Measurements from ENCODE around the gene GJA9.

GJA9 gene

DNA sequence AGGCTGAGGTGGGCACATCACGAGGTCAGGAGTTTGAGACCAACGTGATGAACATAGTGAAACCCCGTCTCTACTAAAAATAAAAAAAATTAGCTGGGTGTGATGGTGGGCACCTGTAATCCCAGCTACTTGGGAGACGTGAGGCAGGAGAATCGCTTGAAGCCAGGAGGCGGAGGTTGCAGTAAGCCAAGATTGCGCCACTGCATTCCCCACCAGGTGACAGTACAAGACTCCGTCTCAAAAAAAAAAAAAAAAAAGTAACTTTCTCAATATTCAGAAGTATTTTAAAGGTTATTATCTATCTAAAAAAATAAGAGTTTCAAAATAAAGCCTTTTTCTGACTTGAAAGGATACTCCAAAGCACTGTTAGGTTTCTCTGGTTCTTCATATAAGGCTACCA, 14.2 kb downstream of the GJA9 start:
- TF ChIP-seq, protein P1, sequence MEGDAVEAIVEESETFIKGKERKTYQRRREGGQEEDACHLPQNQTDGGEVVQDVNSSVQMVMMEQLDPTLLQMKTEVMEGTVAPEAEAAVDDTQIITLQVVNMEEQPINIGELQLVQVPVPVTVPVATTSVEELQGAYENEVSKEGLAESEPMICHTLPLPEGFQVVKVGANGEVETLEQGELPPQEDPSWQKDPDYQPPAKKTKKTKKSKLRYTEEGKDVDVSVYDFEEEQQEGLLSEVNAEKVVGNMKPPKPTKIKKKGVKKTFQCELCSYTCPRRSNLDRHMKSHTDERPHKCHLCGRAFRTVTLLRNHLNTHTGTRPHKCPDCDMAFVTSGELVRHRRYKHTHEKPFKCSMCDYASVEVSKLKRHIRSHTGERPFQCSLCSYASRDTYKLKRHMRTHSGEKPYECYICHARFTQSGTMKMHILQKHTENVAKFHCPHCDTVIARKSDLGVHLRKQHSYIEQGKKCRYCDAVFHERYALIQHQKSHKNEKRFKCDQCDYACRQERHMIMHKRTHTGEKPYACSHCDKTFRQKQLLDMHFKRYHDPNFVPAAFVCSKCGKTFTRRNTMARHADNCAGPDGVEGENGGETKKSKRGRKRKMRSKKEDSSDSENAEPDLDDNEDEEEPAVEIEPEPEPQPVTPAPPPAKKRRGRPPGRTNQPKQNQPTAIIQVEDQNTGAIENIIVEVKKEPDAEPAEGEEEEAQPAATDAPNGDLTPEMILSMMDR (IDR thresholded peaks at IDR 0.05; ENCODE audit: insufficient read depth, low read length): no peak
- TF ChIP-seq, protein P2, sequence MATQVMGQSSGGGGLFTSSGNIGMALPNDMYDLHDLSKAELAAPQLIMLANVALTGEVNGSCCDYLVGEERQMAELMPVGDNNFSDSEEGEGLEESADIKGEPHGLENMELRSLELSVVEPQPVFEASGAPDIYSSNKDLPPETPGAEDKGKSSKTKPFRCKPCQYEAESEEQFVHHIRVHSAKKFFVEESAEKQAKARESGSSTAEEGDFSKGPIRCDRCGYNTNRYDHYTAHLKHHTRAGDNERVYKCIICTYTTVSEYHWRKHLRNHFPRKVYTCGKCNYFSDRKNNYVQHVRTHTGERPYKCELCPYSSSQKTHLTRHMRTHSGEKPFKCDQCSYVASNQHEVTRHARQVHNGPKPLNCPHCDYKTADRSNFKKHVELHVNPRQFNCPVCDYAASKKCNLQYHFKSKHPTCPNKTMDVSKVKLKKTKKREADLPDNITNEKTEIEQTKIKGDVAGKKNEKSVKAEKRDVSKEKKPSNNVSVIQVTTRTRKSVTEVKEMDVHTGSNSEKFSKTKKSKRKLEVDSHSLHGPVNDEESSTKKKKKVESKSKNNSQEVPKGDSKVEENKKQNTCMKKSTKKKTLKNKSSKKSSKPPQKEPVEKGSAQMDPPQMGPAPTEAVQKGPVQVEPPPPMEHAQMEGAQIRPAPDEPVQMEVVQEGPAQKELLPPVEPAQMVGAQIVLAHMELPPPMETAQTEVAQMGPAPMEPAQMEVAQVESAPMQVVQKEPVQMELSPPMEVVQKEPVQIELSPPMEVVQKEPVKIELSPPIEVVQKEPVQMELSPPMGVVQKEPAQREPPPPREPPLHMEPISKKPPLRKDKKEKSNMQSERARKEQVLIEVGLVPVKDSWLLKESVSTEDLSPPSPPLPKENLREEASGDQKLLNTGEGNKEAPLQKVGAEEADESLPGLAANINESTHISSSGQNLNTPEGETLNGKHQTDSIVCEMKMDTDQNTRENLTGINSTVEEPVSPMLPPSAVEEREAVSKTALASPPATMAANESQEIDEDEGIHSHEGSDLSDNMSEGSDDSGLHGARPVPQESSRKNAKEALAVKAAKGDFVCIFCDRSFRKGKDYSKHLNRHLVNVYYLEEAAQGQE (IDR thresholded peaks at IDR 0.05; ENCODE audit: insufficient replicate concordance, low read depth): no peak
- TF ChIP-seq SPI1 (IDR thresholded peaks at IDR 0.05; ENCODE audit: borderline replicate concordance, low read depth) (no peak), POLR2AphosphoS5 (IDR thresholded peaks at IDR 0.05; ENCODE audit: low read depth) (no peak), GABPA (IDR thresholded peaks at IDR 0.05; ENCODE audit: low read depth) (no peak)
- H3K27ac ChIP-seq (replicated peaks): no peak overlapping the region
- H3K4me3 ChIP-seq (replicated peaks; ENCODE audit: insufficient read depth, low read length): no peak overlapping the region
- no peaks in the 10 kb centered on the region for H3K27me3 ChIP-seq (ENCODE audit: insufficient read depth, poor library complexity, severe bottlenecking)
- no peak for DNase-seq (ENCODE audit: low read depth in 1 of 2, low spot score in 1 of 2)

GRCh38 chr1:38865112-38865715, 16.2 kb downstream of the GJA9 start:
- TF ChIP-seq, protein P1 (IDR thresholded peaks at IDR 0.05; ENCODE audit: insufficient read depth, low read length): no peak
- TF ChIP-seq POLR2AphosphoS5 (IDR thresholded peaks at IDR 0.05; ENCODE audit: low read depth) (no peak), SPI1 (IDR thresholded peaks at IDR 0.05; ENCODE audit: borderline replicate concordance, low read depth) (no peak), GABPA (IDR thresholded peaks at IDR 0.05; ENCODE audit: low read depth) (no peak)
- TF ChIP-seq, protein P2 (IDR thresholded peaks at IDR 0.05; ENCODE audit: insufficient replicate concordance, low read depth): no peak
- H3K27me3 ChIP-seq (ENCODE audit: insufficient read depth, poor library complexity, severe bottlenecking): no peaks in the 10 kb centered on the region
- no peak overlapping the region for H3K27ac ChIP-seq (replicated peaks)
- no peak overlapping the region for H3K4me3 ChIP-seq (replicated peaks; ENCODE audit: insufficient read depth, low read length)
- DNase-seq (ENCODE audit: low read depth in 1 of 2, low spot score in 1 of 2): no peak

DNA sequence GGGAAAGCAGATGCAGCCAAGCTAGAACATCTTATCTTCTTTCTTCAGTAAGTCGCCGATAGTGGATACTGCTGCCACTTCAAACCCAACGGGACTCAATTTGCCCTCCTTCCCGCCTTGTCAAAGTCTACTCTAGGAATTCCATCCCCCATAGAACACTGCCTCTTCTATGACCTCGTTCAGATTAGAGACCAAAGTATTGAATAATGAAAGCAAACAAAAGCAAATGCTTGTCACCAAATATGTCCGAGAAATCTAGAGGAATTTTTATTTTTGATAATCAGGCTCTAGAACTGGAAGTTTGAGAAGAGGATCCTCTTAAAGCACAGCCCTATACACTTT, 21.0 kb downstream of the GJA9 start:
- no peak for DNase-seq (ENCODE audit: low read depth in 1 of 2, low spot score in 1 of 2)
- Histone ChIP-seq H3K4me3 (replicated peaks; ENCODE audit: insufficient read depth, low read length) (peak overlapping the region; percentile 84), H3K27me3 (ENCODE audit: insufficient read depth, poor library complexity, severe bottlenecking) (no peaks in the 10 kb centered on the region), H3K27ac (replicated peaks) (peak overlapping the region; percentile 50; the same call in 1 of the 2 replicates)
- TF ChIP-seq, protein P1 (IDR thresholded peaks at IDR 0.05; ENCODE audit: insufficient read depth, low read length): no peak
- TF ChIP-seq GABPA (IDR thresholded peaks at IDR 0.05; ENCODE audit: low read depth) (no peak), POLR2AphosphoS5 (IDR thresholded peaks at IDR 0.05; ENCODE audit: low read depth) (no peak), SPI1 (IDR thresholded peaks at IDR 0.05; ENCODE audit: borderline replicate concordance, low read depth) (no peak)
- TF ChIP-seq, protein P2 (IDR thresholded peaks at IDR 0.05; ENCODE audit: insufficient replicate concordance, low read depth): no peak

Measured in HL-60 (cell line).